Endothelial cell (in vitro differentiated cells): ENCODE measurements around the gene TUBB. TPM values are rescaled to one million over a fixed set of nuclear protein-coding genes. Genes with fewer than 3 reads are reported as not detected.
A peak's percentile ranks its signal among the peaks of the same experiment; 100 is the strongest.

Experiments used
- DNase-seq: peaks from one replicate; pipeline ENCODE4 v3.0.0; 2021; ENCODE audit warnings: low spot score
- H3K27ac Mint-ChIP-seq: one replicate; pipeline ENCODE4 v1.8.0; 2021; ENCODE audit warnings: mixed read lengths, inconsistent platforms; ENCODE audit not compliant: unreplicated experiment
- H3K27me3 Mint-ChIP-seq: one replicate; pipeline ENCODE4 v1.8.0; 2021; ENCODE audit warnings: mild to moderate bottlenecking, moderate library complexity, mixed read lengths, inconsistent platforms; ENCODE audit not compliant: unreplicated experiment
- H3K36me3 Mint-ChIP-seq: one replicate; pipeline ENCODE4 v1.8.0; 2021; ENCODE audit warnings: mild to moderate bottlenecking, low read depth, mixed read lengths, inconsistent platforms; ENCODE audit not compliant: unreplicated experiment
- H3K4me1 Mint-ChIP-seq: one replicate; pipeline ENCODE4 v1.8.0; 2021; ENCODE audit warnings: mild to moderate bottlenecking, mixed read lengths, inconsistent platforms; ENCODE audit not compliant: unreplicated experiment
- H3K4me3 Mint-ChIP-seq: one replicate; pipeline ENCODE4 v1.8.0; 2021; ENCODE audit warnings: mild to moderate bottlenecking, mixed read lengths, inconsistent platforms; ENCODE audit not compliant: unreplicated experiment
- H3K9me3 Mint-ChIP-seq: one replicate; pipeline ENCODE4 v1.8.0; 2021; ENCODE audit warnings: mixed read lengths, inconsistent platforms; ENCODE audit not compliant: unreplicated experiment
- CTCF ChIP-seq: fragments of 200-600 bp; sonication (generic); IDR thresholded peaks from one replicate; pipeline ENCODE4 v1.5.0; 2021; ENCODE audit warnings: antibody characterized with exemption; ENCODE audit not compliant: unreplicated experiment
- total RNA-seq: library from RNA; stranded (reverse); fragmentation: NEBNext Ultra II Directional; extraction: Animal tissue kit (Norgen Biotek cat#: 25700); gene quantifications from one replicate; pipeline ENCODE4 v1.2.1, GENCODE V29; 2021; ENCODE audit not compliant: unreplicated experiment

Gene TUBB
- total RNA-seq, 1 donor from 2014 or later, result 1,094 TPM

- Mint-ChIP-seq H3K4me3 (peak overlapping the region; percentile 100), H3K4me1 (peaks cover 61% of the 10 kb centered on the region), H3K36me3 (peaks cover 43% of the 10 kb centered on the region), H3K9me3 (no peaks in the 10 kb centered on the region), H3K27me3 (peaks cover 29% of the 10 kb centered on the region), H3K27ac (peak overlapping the region; percentile 99)
- no peak for DNase-seq
- TF ChIP-seq CTCF, result no peak
Observed at GRCh38 chr6:30683183-30683979, 36.8 kb upstream of the TUBB start.

GRCh38 chr6:30683980-30684338 is 36.2 kb upstream of the TUBB start:
- no peak for TF ChIP-seq CTCF
- peaks cover 60% of the 10 kb centered on the region for H3K4me1 Mint-ChIP-seq

GRCh38 chr6:30684386-30685156 is 35.6 kb upstream of the TUBB start:
- Mint-ChIP-seq H3K4me1 (peaks cover 58% of the 10 kb centered on the region), H3K27me3 (peaks cover 28% of the 10 kb centered on the region), H3K27ac (peak overlapping the region; percentile 99), H3K4me3 (peak overlapping the region; percentile 100), H3K9me3 (no peaks in the 10 kb centered on the region), H3K36me3 (peaks cover 44% of the 10 kb centered on the region)
- TF ChIP-seq CTCF, result no peak
- peak; percentile 48 for DNase-seq

More at GRCh38 chr6:30683980-30684338, 36.2 kb upstream of the TUBB start:
- Mint-ChIP-seq H3K4me3 (peak overlapping the region; percentile 100), H3K27ac (peak overlapping the region; percentile 99), H3K27me3 (peaks cover 28% of the 10 kb centered on the region), H3K9me3 (no peaks in the 10 kb centered on the region), H3K36me3 (peaks cover 44% of the 10 kb centered on the region)
- no peak for DNase-seq

GRCh38 chr6:30685157-30686008 is 34.8 kb upstream of the TUBB start:
- no peak for TF ChIP-seq CTCF
- Mint-ChIP-seq H3K4me3 (peak overlapping the region; percentile 99), H3K36me3 (peaks cover 44% of the 10 kb centered on the region), H3K27me3 (peaks cover 28% of the 10 kb centered on the region), H3K9me3 (no peaks in the 10 kb centered on the region), H3K27ac (peak overlapping the region; percentile 94), H3K4me1 (peaks cover 58% of the 10 kb centered on the region)
- DNase-seq, result peak; percentile 29
